Astrocyte (in vitro differentiated cells and primary cell): ENCODE results near the gene CEACAM19.

Experiments
- CTCF ChIP-seq: IDR thresholded peaks from 2 replicates; pipeline ENCODE4 v1.5.1; 2011; ENCODE audit warnings: low read depth, mild to moderate bottlenecking, inconsistent platforms, low read length, moderate library complexity; ENCODE audit not compliant: insufficient read depth
- EZH2 ChIP-seq: IDR thresholded peaks from 2 replicates; pipeline ENCODE4 v1.6.1; 2012; ENCODE audit warnings: mild to moderate bottlenecking, low read length, inconsistent platforms; ENCODE audit not compliant: insufficient read depth

- TF ChIP-seq CTCF = no peak
- TF ChIP-seq EZH2 = no peak
Observed at GRCh38 chr19:44646049-44646416, 25.2 kb upstream of the CEACAM19 start.
